IMR-90 (cell line): ENCODE results near the gene GADD45GIP1. TPM values are rescaled to one million over a fixed set of nuclear protein-coding genes. Genes with fewer than 3 reads are reported as not detected.
A peak's percentile ranks its signal among the peaks of the same experiment; 100 is the strongest.

Source experiments
- ATAC-seq: fragments of 200-7000 bp; cut with Tn5 transposase; 2 replicates; pipeline ENCODE4 v1.9.1; 2020; ENCODE audit warnings: low read depth, mild to moderate bottlenecking, moderate library complexity
- BruUV-seq: library from RNA; stranded (reverse); fragments of 400-500 nt; replicated peaks from 2 replicates; lab custom pipeline; 2021; lab: Mats Ljungman, UMichigan
- CTCF ChIA-PET: fragments of 300-600 bp; formaldehyde crosslinking; extraction: SDS; loops from one replicate; lab custom pipeline; 2021; ENCODE audit warnings: antibody characterized with exemption; lab: Yijun Ruan, JAX
- POLR2A ChIA-PET: fragments of 300-600 bp; sonication (Branson Sonifier 250); formaldehyde crosslinking; loops from one replicate; lab custom pipeline; 2022; ENCODE audit warnings: antibody characterized with exemption; ENCODE audit not compliant: unreplicated experiment; lab: Charles Lee
- DNase-seq: peaks from one replicate; pipeline ENCODE4 v3.0.0; 2013
- H2AFZ ChIP-seq: replicated peaks from 2 replicates; pipeline ENCODE3; 2013; ENCODE audit warnings: low read length, mild to moderate bottlenecking; ENCODE audit not compliant: poor library complexity
- H2AK5ac ChIP-seq: 2 replicates; pipeline ENCODE4 v1.6.1; 2013; ENCODE audit warnings: low read depth, low read length, inconsistent platforms
- H2AK9ac ChIP-seq: replicated peaks from 2 replicates; pipeline ENCODE3; 2013; ENCODE audit warnings: mild to moderate bottlenecking, low read depth, low read length, moderate library complexity; ENCODE audit not compliant: poor library complexity
- H2BK120ac ChIP-seq: 2 replicates; pipeline ENCODE4 v1.6.1; 2013; ENCODE audit warnings: low read depth, low read length, inconsistent platforms
- H2BK15ac ChIP-seq: 3 replicates; pipeline ENCODE4 v1.6.1; 2013; ENCODE audit warnings: low read depth, low read length, inconsistent platforms
- H2BK20ac ChIP-seq: 2 replicates; pipeline ENCODE4 v1.6.1; 2013; ENCODE audit warnings: low read depth, mild to moderate bottlenecking, inconsistent platforms, low read length, moderate library complexity
- H2BK5ac ChIP-seq: 2 replicates; pipeline ENCODE4 v1.6.1; 2013; ENCODE audit warnings: mild to moderate bottlenecking, low read depth, low read length, inconsistent platforms; ENCODE audit not compliant: poor library complexity, severe bottlenecking
- H3K14ac ChIP-seq: replicated peaks from 2 replicates; pipeline ENCODE4 v1.6.1; 2013; ENCODE audit warnings: low read depth, low read length, inconsistent platforms
- H3K18ac ChIP-seq: 2 replicates; pipeline ENCODE4 v1.6.1; 2013; ENCODE audit warnings: low read depth, low read length, control low read depth
- H3K23ac ChIP-seq: 2 replicates; pipeline ENCODE4 v1.6.1; 2013; ENCODE audit warnings: low read depth, low read length, inconsistent platforms
- H3K27ac ChIP-seq: 2 replicates; pipeline ENCODE4 v1.5.1; 2013; ENCODE audit warnings: mild to moderate bottlenecking, control low read depth, low read length; ENCODE audit not compliant: insufficient read depth
- H3K27me3 ChIP-seq: 2 replicates; pipeline ENCODE4 v1.6.1; 2013; ENCODE audit warnings: low read length; ENCODE audit not compliant: control insufficient read depth, insufficient read depth
- H3K36me3 ChIP-seq: 2 replicates; pipeline ENCODE4 v1.6.1; 2013; ENCODE audit warnings: low read length, mixed read lengths; ENCODE audit not compliant: control insufficient read depth, insufficient read depth
- H3K4ac ChIP-seq: 2 replicates; pipeline ENCODE4 v1.6.1; 2013; ENCODE audit warnings: low read depth, low read length, inconsistent platforms
- H3K4me1 ChIP-seq: 2 replicates; pipeline ENCODE4 v1.6.1; 2013; ENCODE audit warnings: low read length, mixed read lengths; ENCODE audit not compliant: control insufficient read depth, insufficient read depth
- H3K4me2 ChIP-seq: 2 replicates; pipeline ENCODE4 v1.6.1; 2013; ENCODE audit warnings: low read depth, mild to moderate bottlenecking, control low read depth, low read length, moderate library complexity
- H3K4me3 ChIP-seq: 2 replicates; pipeline ENCODE4 v1.5.1; 2013; ENCODE audit warnings: low read depth, mild to moderate bottlenecking, control low read depth, low read length, moderate library complexity; ENCODE audit not compliant: insufficient read depth
- H3K56ac ChIP-seq: 2 replicates; pipeline ENCODE4 v1.6.1; 2013; ENCODE audit warnings: low read length, inconsistent platforms; ENCODE audit not compliant: insufficient read depth; ENCODE audit errors: extremely low read depth
- H3K79me1 ChIP-seq, 2 experiments: 2 replicates each; pipeline ENCODE4 v1.6.1; 2013; ENCODE audit warnings: low read length in 2 of 2, inconsistent platforms in 1 of 2, low read depth in 1 of 2
- H3K9ac ChIP-seq: 2 replicates; pipeline ENCODE4 v1.6.1; 2013; ENCODE audit warnings: low read depth, low read length, control low read depth
- H3K9me1 ChIP-seq: 2 replicates; pipeline ENCODE4 v1.6.1; 2013; ENCODE audit warnings: low read length, inconsistent platforms; ENCODE audit not compliant: insufficient read depth
- H3K9me3 ChIP-seq: 2 replicates; pipeline ENCODE4 v1.6.1; 2013; ENCODE audit warnings: low read length; ENCODE audit not compliant: control insufficient read depth, insufficient read depth
- H4K20me1 ChIP-seq: 2 replicates; pipeline ENCODE4 v1.6.1; 2013; ENCODE audit warnings: low read length, inconsistent platforms; ENCODE audit not compliant: insufficient read depth
- H4K5ac ChIP-seq: 2 replicates; pipeline ENCODE4 v1.6.1; 2013; ENCODE audit warnings: mild to moderate bottlenecking, low read depth, low read length, control low read depth
- H4K8ac ChIP-seq, 2 experiments: 2 replicates each; pipeline ENCODE4 v1.6.1; 2013; ENCODE audit warnings: low read depth in 2 of 2, low read length in 2 of 2, control low read depth in 1 of 2, inconsistent platforms in 1 of 2
- H4K91ac ChIP-seq: 2 replicates; pipeline ENCODE4 v1.6.1; 2013; ENCODE audit warnings: low read depth, low read length, inconsistent platforms; ENCODE audit not compliant: insufficient read depth
- CEBPB ChIP-seq: IDR thresholded peaks from 2 replicates; pipeline ENCODE4 v1.6.1; 2012; ENCODE audit warnings: low read depth, low read length, improper control_type of control experiment
- ELK1 ChIP-seq: fragments of 150-350 bp; IDR thresholded peaks from 2 replicates; pipeline ENCODE4 v1.6.1; 2016; ENCODE audit warnings: low read depth, mild to moderate bottlenecking, low read length, moderate library complexity, borderline replicate concordance
- FOS ChIP-seq: fragments of 150-350 bp; IDR thresholded peaks from 2 replicates; pipeline ENCODE4 v1.6.1; 2016; ENCODE audit warnings: low read depth, low read length
- MAFK ChIP-seq: IDR thresholded peaks from 2 replicates; pipeline ENCODE4 v1.6.1; 2012; ENCODE audit warnings: low read depth, low read length, improper control_type of control experiment
- MXI1 ChIP-seq: IDR thresholded peaks from 2 replicates; pipeline ENCODE4 v1.6.1; 2012; ENCODE audit warnings: low read depth, mild to moderate bottlenecking, low read length, moderate library complexity, borderline replicate concordance
- RCOR1 ChIP-seq: IDR thresholded peaks from 2 replicates; pipeline ENCODE4 v1.6.1; 2012; ENCODE audit warnings: mild to moderate bottlenecking, low read length, improper control_type of control experiment; ENCODE audit not compliant: insufficient replicate concordance
- SMC3 ChIP-seq: fragments of 150-350 bp; IDR thresholded peaks from 2 replicates; pipeline ENCODE4 v1.6.1; 2016; ENCODE audit warnings: low read depth, mild to moderate bottlenecking, antibody characterized with exemption, low read length, moderate library complexity
- WGBS, 2 experiments: methylation state at CpG; one replicate each; pipeline versions ENCODE4 v1.1.5 to v1.1.7; 2013; ENCODE audit warnings: missing lambda C conversion rate in 2 of 2; ENCODE audit not compliant: insufficient read length in 1 of 2; ENCODE audit errors: extremely low coverage in 2 of 2; 5-methylcytosine and 5-hydroxymethylcytosine counted together
- dilution Hi-C: fragments of 300-500 bp; cut with HindIII; formaldehyde crosslinking; loops from one replicate; pipeline ENCODE4 v1.14.3; 2018; ENCODE audit warnings: low sequenced_read_pairs; ENCODE audit not compliant: unreplicated experiment
- in situ Hi-C: fragments of 300-500 bp; cut with MboI; formaldehyde crosslinking; loops from 3 replicates; pipeline ENCODE4 v1.14.3; 2019; ENCODE audit warnings: low sequenced_read_pairs, inconsistent platforms, mixed read lengths
- intact Hi-C: fragments of 100-400 bp; cut with micrococcal nuclease; formaldehyde crosslinking; loops from 2 replicates; pipeline ENCODE4 v1.10.0; 2022
- polyA plus RNA-seq, 3 experiments: library from polyadenylated mRNA; depleted of rRNA; stranded (reverse); fragments of >200 nt; gene quantifications; 2 replicates each; pipeline ENCODE4 v1.2.3, GENCODE V29; 2012; ENCODE audit warnings: low replicate concordance in 1 of 3
- total RNA-seq: library from RNA; depleted of rRNA; stranded (reverse); fragments of >200 nt; gene quantifications from 2 replicates; pipeline ENCODE4 v1.2.3, GENCODE V29; 2012

GADD45GIP1 gene
- total and polyA plus RNA-seq, 2 of the 4 experiments (the other 2 are of a cell fraction) = 13.3 to 42.4 TPM

GRCh38 chr19:12924621-12925310 lies 32.3 kb downstream of the GADD45GIP1 start:
- WGBS, 2 experiments = 92% methylated on average over 6 of the region's 29 CpGs; no CpG with 5 or more reads in 1 of the 2 experiments
- Histone ChIP-seq H3K23ac (no peak overlapping the region), H3K4me2 (no peak overlapping the region), H2AFZ (no peak overlapping the region), H4K8ac (no peak overlapping the region), H3K79me1 (peaks cover 3 to 25% of the 10 kb centered on the region in 2 experiments; a peak in 3 of 4 replicates), H4K20me1 (no peaks in the 10 kb centered on the region; the same call in 1 of the 2 replicates), H2BK20ac (no peak overlapping the region), H4K5ac (no peak overlapping the region), H2BK5ac (no peak overlapping the region), H3K36me3 (peaks cover 54% of the 10 kb centered on the region), H3K18ac (no peak overlapping the region), H3K27me3 (no peaks in the 10 kb centered on the region), H2BK15ac (no peak overlapping the region), H3K4me3 (no peak overlapping the region), H3K14ac (no peak overlapping the region), H2BK120ac (no peak overlapping the region), H2AK5ac (no peak overlapping the region), H3K9ac (no peak overlapping the region), H3K9me1 (no peaks in the 10 kb centered on the region; the same call in 1 of the 2 replicates), H3K27ac (no peak overlapping the region), H4K91ac (no peak overlapping the region), H3K4me1 (no peaks in the 10 kb centered on the region), H2AK9ac (peak overlapping the region; percentile 28), H3K9me3 (no peaks in the 10 kb centered on the region), H3K4ac (no peak overlapping the region), H3K56ac (no peak overlapping the region)
- DNase-seq = no peak
- TF ChIP-seq FOS (no peak), SMC3 (no peak), MAFK (no peak), MXI1 (no peak), ELK1 (no peak), RCOR1 (no peak), CEBPB (no peak)
- no peak for ATAC-seq
- ChIA-PET POLR2A (no interaction called here), CTCF (no interaction called here)
- intact Hi-C loops = no loop called here
- in situ Hi-C loops = no loop called here
- dilution Hi-C loops = no loop called here
- BruUV-seq = no TSS peak
